Thyroid gland (tissue), 4 donors: ENCODE data around the gene LMBRD1. TPM values are rescaled to one million over a fixed set of nuclear protein-coding genes. Genes with fewer than 3 reads are reported as not detected.

Source experiments
- DNase-seq, 2 donors: peaks; one replicate each; pipeline ENCODE4 v3.0.0-alpha.2; 2019
- H3K27ac ChIP-seq, 3 donors: fragments of 200-600 bp; sonication (generic); 1 replicate in 2 of 3; 2 replicates in 1 of 3; pipeline ENCODE4 v1.5.1; 2016 to 2019; ENCODE audit warnings: mild to moderate bottlenecking in 1 of 3, moderate library complexity in 1 of 3
- H3K27me3 ChIP-seq: fragments of 200-600 bp; sonication (generic); one replicate; pipeline ENCODE4 v1.5.1; 2019
- H3K36me3 ChIP-seq, 2 donors: fragments of 200-600 bp; sonication (generic); one replicate each; pipeline ENCODE4 v1.5.1; 2016 to 2019
- H3K4me1 ChIP-seq, 2 donors: fragments of 200-600 bp; sonication (generic); one replicate each; pipeline ENCODE4 v1.5.1; 2017 to 2019
- H3K4me3 ChIP-seq, 3 donors: fragments of 200-600 bp; sonication (generic); replicated peaks in 1 of 3; 1 replicate in 2 of 3; 2 replicates in 1 of 3; pipeline ENCODE4 v1.5.1; 2016; ENCODE audit warnings: mild to moderate bottlenecking in 1 of 3
- H3K9me3 ChIP-seq: fragments of 200-600 bp; sonication (generic); one replicate; pipeline ENCODE4 v1.5.1; 2017
- CTCF ChIP-seq, 6 experiments: fragments of 200-600 bp in 3 of 6; fragments of 450-650 bp in 3 of 6; sonication (generic) in 3 of 6; IDR thresholded peaks; one replicate each; pipeline ENCODE4 v1.5.1; 2016 to 2019; ENCODE audit warnings: antibody characterized with exemption in 6 of 6, mild to moderate bottlenecking in 2 of 6, inconsistent platforms in 1 of 6, moderate library complexity in 1 of 6
- POLR2A ChIP-seq, 2 donors: fragments of 450-650 bp; IDR thresholded peaks; one replicate each; pipeline ENCODE4 v1.6.1; 2017; ENCODE audit warnings: antibody characterized with exemption in 2 of 2, mild to moderate bottlenecking in 2 of 2, moderate library complexity in 1 of 2
- WGBS, 2 donors: methylation state at CpG; one replicate each; pipeline ENCODE4 v1.1.5; 2017; 5-methylcytosine and 5-hydroxymethylcytosine counted together
- intact Hi-C: fragments of 100-400 bp; cut with DNase I; formaldehyde crosslinking; loops from one replicate; pipeline ENCODE4 v1.15.1; 2023
- total RNA-seq, 4 donors: library from RNA; depleted of rRNA; stranded (reverse); fragments of >200 nt; gene quantifications; one replicate each; pipeline ENCODE4 v1.2.3, GENCODE V29; 2016

Gene LMBRD1
- total RNA-seq, 4 donors from 2014 or later = 113 to 140 (median 124) TPM

DNA sequence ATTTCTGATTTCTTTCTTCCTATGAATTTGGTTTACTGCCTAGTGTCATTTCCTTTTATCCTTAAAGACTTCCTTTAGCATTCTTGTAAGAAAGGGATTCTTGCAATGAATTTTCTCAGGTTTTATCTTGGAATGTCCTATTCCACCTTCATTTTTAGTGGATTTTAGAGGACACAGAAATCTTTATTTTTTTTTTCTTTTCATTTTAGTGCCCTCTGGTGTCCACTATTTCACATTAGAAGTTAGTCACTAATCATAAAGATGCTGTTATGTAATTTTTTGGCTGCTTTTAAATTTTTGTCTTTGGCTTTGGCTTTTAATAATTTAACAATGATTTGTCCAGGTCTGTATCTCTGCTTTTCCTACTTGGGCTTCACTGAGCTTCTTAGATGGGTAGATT lies 28.1 kb downstream of the LMBRD1 start:
- H3K4me1 ChIP-seq = no peaks in the 10 kb centered on the region
- no peaks in the 10 kb centered on the region for H3K36me3 ChIP-seq
- H3K27ac ChIP-seq = no peak overlapping the region
- H3K9me3 ChIP-seq = no peaks in the 10 kb centered on the region
- intact Hi-C loops = no loop called here
- DNase-seq = no peak
- H3K27me3 ChIP-seq = no peaks in the 10 kb centered on the region
- TF ChIP-seq CTCF (IDR thresholded peaks at IDR 0.05) = no peak
- TF ChIP-seq POLR2A (IDR thresholded peaks at IDR 0.05) = no peak
- H3K4me3 ChIP-seq = no peak overlapping the region

DNA sequence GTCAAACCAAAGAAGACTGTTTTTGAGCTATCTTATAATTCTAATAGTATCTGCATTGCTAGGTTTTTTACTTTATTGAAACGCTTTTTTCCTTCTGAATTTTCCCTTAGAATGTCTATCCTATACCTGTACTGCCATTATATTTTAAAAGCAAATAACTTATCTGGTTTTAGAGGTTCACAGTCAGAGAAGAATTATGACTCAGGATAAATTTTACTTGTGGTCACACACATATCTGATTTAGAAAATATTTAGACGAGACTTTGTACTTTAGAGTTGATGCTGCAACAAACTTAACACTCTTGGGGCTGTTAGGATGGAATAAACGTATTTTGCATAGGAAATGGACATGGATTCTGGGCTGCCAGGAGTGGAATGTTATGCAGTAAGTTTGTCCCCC lies 33.0 kb downstream of the LMBRD1 start:
- WGBS, 2 donors = 91 to 94% methylated on average over 3 of the region's 3 CpGs
- Histone ChIP-seq H3K27me3 (no peaks in the 10 kb centered on the region), H3K4me3 (no peak overlapping the region), H3K9me3 (no peaks in the 10 kb centered on the region), H3K36me3 (no peaks in the 10 kb centered on the region), H3K27ac (no peak overlapping the region), H3K4me1 (no peaks in the 10 kb centered on the region)
- TF ChIP-seq POLR2A (IDR thresholded peaks at IDR 0.05) (no peak), CTCF (IDR thresholded peaks at IDR 0.05) (no peak)
- DNase-seq = no peak
- intact Hi-C loops = no loop called here

GRCh38 chr6:69761853-69762252 lies 35.0 kb downstream of the LMBRD1 start:
- no peaks in the 10 kb centered on the region for H3K27me3 ChIP-seq
- no peak overlapping the region for H3K4me3 ChIP-seq
- DNase-seq = no peak
- H3K9me3 ChIP-seq = no peaks in the 10 kb centered on the region
- 90 to 92% methylated on average over 2 of the region's 2 CpGs for WGBS, 2 donors
- H3K4me1 ChIP-seq = no peaks in the 10 kb centered on the region
- no peak for TF ChIP-seq POLR2A (IDR thresholded peaks at IDR 0.05)
- TF ChIP-seq CTCF (IDR thresholded peaks at IDR 0.05) = no peak
- H3K36me3 ChIP-seq = no peaks in the 10 kb centered on the region
- intact Hi-C loops = no loop called here
- H3K27ac ChIP-seq = no peak overlapping the region

GRCh38 chr6:69758214-69758613 lies 38.6 kb downstream of the LMBRD1 start:
- TF ChIP-seq CTCF (IDR thresholded peaks at IDR 0.05) = no peak
- TF ChIP-seq POLR2A (IDR thresholded peaks at IDR 0.05) = no peak
- Histone ChIP-seq H3K36me3 (no peaks in the 10 kb centered on the region), H3K27ac (no peak overlapping the region), H3K9me3 (no peaks in the 10 kb centered on the region), H3K4me3 (no peak overlapping the region), H3K27me3 (no peaks in the 10 kb centered on the region), H3K4me1 (no peaks in the 10 kb centered on the region)
- WGBS, 2 donors = 63 to 66% methylated on average over 1 of the region's 1 CpG
- DNase-seq = no peak
- intact Hi-C loops = no loop called here

- intact Hi-C loops = no loop called here
- DNase-seq = no peak
Measured at GRCh38 chr6:69756907-69757306, 39.9 kb downstream of the LMBRD1 start.

More at GRCh38 chr6:69756907-69757306, 39.9 kb downstream of the LMBRD1 start:
- Histone ChIP-seq H3K27me3 (no peaks in the 10 kb centered on the region), H3K9me3 (no peaks in the 10 kb centered on the region), H3K4me3 (no peak overlapping the region), H3K36me3 (no peaks in the 10 kb centered on the region), H3K27ac (no peak overlapping the region), H3K4me1 (no peaks in the 10 kb centered on the region)
- whole genome bisulfite sequencing, 2 donors = 96 to 98% methylated on average over 1 of the region's 1 CpG
- TF ChIP-seq POLR2A (IDR thresholded peaks at IDR 0.05) (no peak), CTCF (IDR thresholded peaks at IDR 0.05) (no peak)
